ENCODE measurements around the gene REPIN1.
A peak's percentile ranks its signal among the peaks of the same experiment; 100 is the strongest.

Gene REPIN1

GRCh38 chr7:150337179-150337578, 31.4 kb upstream of the REPIN1 start:
- Histone ChIP-seq H3K4me1 (peaks cover 0 to 52% (median 32%) of the 10 kb centered on the region in 4 donors), H3K36me3 (peaks cover 0 to 15% (median 0%) of the 10 kb centered on the region in 3 donors), H3K9me3 (no peaks in the 10 kb centered on the region), H3K27ac (no peak overlapping the region), H3K27me3 (no peaks in the 10 kb centered on the region), H3K4me3 (no peak overlapping the region)
- DNase-seq = no peak
- intact Hi-C loops (cut with DNase I; ENCODE audit: low total_unique reads) = loop anchor here (5.0 kb wide), 1 partner anchor 45 kb away; no protein-coding TSS in a partner anchor
- TF ChIP-seq CTCF (IDR thresholded peaks at IDR 0.05) = no peak

GRCh38 chr7:150337659-150338081, 31.0 kb upstream of the REPIN1 start:
- H3K27me3 ChIP-seq = no peaks in the 10 kb centered on the region
- DNase-seq = no peak

GRCh38 chr7:150338166-150338829, 30.3 kb upstream of the REPIN1 start:
- intact Hi-C loops (cut with DNase I; ENCODE audit: low total_unique reads) = loop anchor here (5.0 kb wide), 1 partner anchor 44 kb away; no protein-coding TSS in a partner anchor
- H3K27ac ChIP-seq = no peak overlapping the region
- TF ChIP-seq CTCF (IDR thresholded peaks at IDR 0.05) = no peak

More at GRCh38 chr7:150337659-150338081, 31.0 kb upstream of the REPIN1 start:
- H3K9me3 ChIP-seq = no peaks in the 10 kb centered on the region
- H3K4me3 ChIP-seq = no peak overlapping the region
- no peak overlapping the region for H3K27ac ChIP-seq
- peaks cover 0 to 52% (median 32%) of the 10 kb centered on the region in 4 donors for H3K4me1 ChIP-seq
- intact Hi-C loops (cut with DNase I; ENCODE audit: low total_unique reads) = loop anchor here (5.0 kb wide), 1 partner anchor 45 kb away; no protein-coding TSS in a partner anchor
- no peak for TF ChIP-seq CTCF (IDR thresholded peaks at IDR 0.05)
- peaks cover 0 to 15% (median 0%) of the 10 kb centered on the region in 3 donors for H3K36me3 ChIP-seq

GRCh38 chr7:150339409-150339809, 29.2 kb upstream of the REPIN1 start:
- Histone ChIP-seq H3K27ac (peak overlapping the region in 1 of 2 donors; percentile 90), H3K4me1 (peaks cover 0 to 52% (median 32%) of the 10 kb centered on the region in 4 donors)

More at GRCh38 chr7:150338166-150338829, 30.3 kb upstream of the REPIN1 start:
- Histone ChIP-seq H3K36me3 (peaks cover 0 to 15% (median 0%) of the 10 kb centered on the region in 3 donors), H3K4me3 (no peak overlapping the region), H3K4me1 (peaks cover 0 to 52% (median 32%) of the 10 kb centered on the region in 4 donors), H3K27me3 (no peaks in the 10 kb centered on the region), H3K9me3 (no peaks in the 10 kb centered on the region)
- no peak for DNase-seq

More at GRCh38 chr7:150339409-150339809, 29.2 kb upstream of the REPIN1 start:
- H3K4me3 ChIP-seq = peak overlapping the region; percentile 59 to 63
- no peaks in the 10 kb centered on the region for H3K9me3 ChIP-seq
- intact Hi-C loops (cut with DNase I; ENCODE audit: low total_unique reads) = loop anchor here (5.0 kb wide), 1 partner anchor 43 kb away; no protein-coding TSS in a partner anchor
- peaks cover 0 to 15% (median 0%) of the 10 kb centered on the region in 3 donors for H3K36me3 ChIP-seq
- H3K27me3 ChIP-seq = no peaks in the 10 kb centered on the region
- DNase-seq = no peak
- TF ChIP-seq CTCF (IDR thresholded peaks at IDR 0.05) = no peak
